ENCODE results near the gene LNX1. TPM values are rescaled to one million over a fixed set of nuclear protein-coding genes. Genes with fewer than 3 reads are reported as not detected.
A peak's percentile ranks its signal among the peaks of the same experiment; 100 is the strongest.

Gene LNX1
- total and polyA plus RNA-seq, 12 donors: 1.2 to 8.9 (median 3.7) TPM

DNA sequence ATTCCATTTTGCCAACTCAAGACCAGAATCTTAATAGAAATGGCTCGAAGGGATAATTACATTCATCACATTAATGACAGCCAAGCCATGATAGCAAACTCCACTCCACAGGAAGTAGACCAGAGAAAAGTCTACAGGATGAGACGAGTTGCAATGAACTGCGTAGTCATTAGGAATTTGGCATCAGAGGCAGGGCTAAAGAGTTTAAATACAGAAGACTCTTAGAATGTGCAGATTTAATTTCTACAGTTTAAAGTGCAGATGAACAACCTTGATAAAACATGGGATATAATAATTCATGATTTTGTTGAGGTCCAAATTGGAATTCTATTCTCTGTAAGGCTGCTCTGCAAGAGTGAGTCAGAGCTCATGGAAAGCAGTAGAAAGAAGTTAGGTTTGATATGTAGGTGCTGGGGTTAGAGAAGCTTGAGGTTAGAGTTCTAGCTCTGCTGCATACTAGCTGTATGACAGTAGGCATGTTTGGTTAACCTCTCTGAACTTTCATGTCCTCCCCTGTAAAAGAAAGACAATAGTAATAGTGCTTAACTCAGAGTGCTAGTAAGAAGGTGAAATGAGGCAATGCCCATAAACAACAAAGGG is 32.2 kb downstream of the LNX1 start:
- intact Hi-C loops (cut with DNase I): no loop called here
- TF ChIP-seq POLR2A (IDR thresholded peaks at IDR 0.05): no peak
- TF ChIP-seq, protein P1, sequence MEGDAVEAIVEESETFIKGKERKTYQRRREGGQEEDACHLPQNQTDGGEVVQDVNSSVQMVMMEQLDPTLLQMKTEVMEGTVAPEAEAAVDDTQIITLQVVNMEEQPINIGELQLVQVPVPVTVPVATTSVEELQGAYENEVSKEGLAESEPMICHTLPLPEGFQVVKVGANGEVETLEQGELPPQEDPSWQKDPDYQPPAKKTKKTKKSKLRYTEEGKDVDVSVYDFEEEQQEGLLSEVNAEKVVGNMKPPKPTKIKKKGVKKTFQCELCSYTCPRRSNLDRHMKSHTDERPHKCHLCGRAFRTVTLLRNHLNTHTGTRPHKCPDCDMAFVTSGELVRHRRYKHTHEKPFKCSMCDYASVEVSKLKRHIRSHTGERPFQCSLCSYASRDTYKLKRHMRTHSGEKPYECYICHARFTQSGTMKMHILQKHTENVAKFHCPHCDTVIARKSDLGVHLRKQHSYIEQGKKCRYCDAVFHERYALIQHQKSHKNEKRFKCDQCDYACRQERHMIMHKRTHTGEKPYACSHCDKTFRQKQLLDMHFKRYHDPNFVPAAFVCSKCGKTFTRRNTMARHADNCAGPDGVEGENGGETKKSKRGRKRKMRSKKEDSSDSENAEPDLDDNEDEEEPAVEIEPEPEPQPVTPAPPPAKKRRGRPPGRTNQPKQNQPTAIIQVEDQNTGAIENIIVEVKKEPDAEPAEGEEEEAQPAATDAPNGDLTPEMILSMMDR (IDR thresholded peaks at IDR 0.05): no peak
- DNase-seq: no peak
- WGBS, 4 donors: 58 to 75% (median 72%) methylated on average over 3 of the region's 3 CpGs
- Histone ChIP-seq H3K36me3 (replicated peaks in 1 of 2) (no peaks in the 10 kb centered on the region), H3K27ac (peak overlapping the region in 1 of 5 donors; percentile 20), H3K4me1 (replicated peaks in 1 of 2) (no peaks in the 10 kb centered on the region), H3K9me3 (replicated peaks in 1 of 3) (no peaks in the 10 kb centered on the region), H3K4me3 (no peak overlapping the region), H3K27me3 (no peaks in the 10 kb centered on the region)

- WGBS, 4 donors: 79 to 87% (median 85%) methylated on average over 12 of the region's 12 CpGs
- no peaks in the 10 kb centered on the region for H3K9me3 ChIP-seq (replicated peaks in 1 of 3)
- intact Hi-C loops (cut with DNase I): no loop called here
- no peaks in the 10 kb centered on the region for H3K36me3 ChIP-seq (replicated peaks in 1 of 2)
- H3K27me3 ChIP-seq: no peaks in the 10 kb centered on the region
- H3K4me1 ChIP-seq (replicated peaks in 1 of 2): no peaks in the 10 kb centered on the region
- H3K27ac ChIP-seq: peak overlapping the region in 1 of 5 donors; percentile 20
- DNase-seq: no peak
- TF ChIP-seq, protein P1 (IDR thresholded peaks at IDR 0.05): no peak
- TF ChIP-seq POLR2A (IDR thresholded peaks at IDR 0.05): no peak
- H3K4me3 ChIP-seq: no peak overlapping the region
These were observed 33.1 kb downstream of the LNX1 start for GRCh38 chr4:53558065-53558801.

GRCh38 chr4:53557669-53558064 is 33.6 kb downstream of the LNX1 start:
- H3K9me3 ChIP-seq (replicated peaks in 1 of 3): no peaks in the 10 kb centered on the region
- no peaks in the 10 kb centered on the region for H3K27me3 ChIP-seq
- intact Hi-C loops (cut with DNase I): no loop called here
- no peaks in the 10 kb centered on the region for H3K4me1 ChIP-seq (replicated peaks in 1 of 2)
- WGBS, 4 donors: 74 to 78% (median 76%) methylated on average over 2 to 5 of the region's 5 CpGs
- H3K4me3 ChIP-seq: no peak overlapping the region
- no peak for DNase-seq
- H3K27ac ChIP-seq: no peak overlapping the region
- no peaks in the 10 kb centered on the region for H3K36me3 ChIP-seq (replicated peaks in 1 of 2)
- TF ChIP-seq, protein P1 (IDR thresholded peaks at IDR 0.05): no peak
- TF ChIP-seq POLR2A (IDR thresholded peaks at IDR 0.05): no peak

DNA sequence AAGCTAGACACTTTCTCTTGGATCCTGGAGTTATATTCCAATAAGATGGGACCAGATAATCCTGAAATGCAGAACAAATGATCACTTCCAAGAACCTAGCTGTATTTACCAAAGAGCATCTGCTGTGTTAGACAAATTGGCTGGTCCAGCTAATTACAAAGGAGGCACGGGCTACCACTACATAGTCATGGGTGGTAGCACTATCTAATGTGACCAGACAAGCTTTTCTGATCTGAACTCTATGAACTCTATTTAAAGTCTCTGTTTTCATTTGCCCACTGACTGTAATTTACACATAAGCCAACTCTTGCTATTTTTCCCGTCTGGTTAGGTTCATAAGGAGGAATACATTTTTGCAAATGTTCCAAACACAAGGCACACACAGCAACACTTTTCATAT is 34.6 kb downstream of the LNX1 start:
- Histone ChIP-seq H3K27me3 (no peaks in the 10 kb centered on the region), H3K36me3 (replicated peaks in 1 of 2) (no peaks in the 10 kb centered on the region), H3K4me3 (no peak overlapping the region), H3K27ac (no peak overlapping the region), H3K4me1 (replicated peaks in 1 of 2) (no peaks in the 10 kb centered on the region), H3K9me3 (replicated peaks in 1 of 3) (no peaks in the 10 kb centered on the region)
- TF ChIP-seq POLR2A (IDR thresholded peaks at IDR 0.05): no peak
- 86 to 96% (median 92%) methylated on average over 2 of the region's 2 CpGs for WGBS, 4 donors
- intact Hi-C loops (cut with DNase I): no loop called here
- DNase-seq: no peak
